Esophagus muscularis mucosa (tissue), 4 donors: ENCODE data around the gene SEC31A. TPM values are rescaled to one million over a fixed set of nuclear protein-coding genes. Genes with fewer than 3 reads are reported as not detected.

Experiments used
- DNase-seq: peaks from one replicate; pipeline ENCODE4 v3.0.0-alpha.2; 2017; ENCODE audit errors: extremely low spot score
- H3K27ac ChIP-seq, 4 donors: fragments of 200-600 bp; sonication (generic); replicated peaks in 1 of 4; 1 replicate in 3 of 4; 2 replicates in 1 of 4; pipeline ENCODE4 v1.5.1; 2016 to 2019; ENCODE audit warnings: mild to moderate bottlenecking in 1 of 4
- H3K27me3 ChIP-seq, 4 donors: fragments of 200-600 bp; sonication (generic); one replicate each; pipeline versions ENCODE4 v1.5.1 to v1.6.0; 2016 to 2019
- H3K36me3 ChIP-seq, 4 donors: fragments of 200-600 bp; sonication (generic); one replicate each; pipeline ENCODE4 v1.5.1; 2016 to 2019
- H3K4me1 ChIP-seq, 4 donors: fragments of 200-600 bp; sonication (generic); one replicate each; pipeline ENCODE4 v1.5.1; 2016 to 2019
- H3K4me3 ChIP-seq, 4 donors: fragments of 200-600 bp; sonication (generic); 1 replicate in 2 of 4; 2 replicates in 2 of 4; pipeline ENCODE4 v1.5.1; 2016 to 2019; ENCODE audit warnings: mild to moderate bottlenecking in 4 of 4, moderate library complexity in 1 of 4
- H3K9me3 ChIP-seq, 4 donors: fragments of 200-600 bp; sonication (generic); 1 replicate in 3 of 4; 2 replicates in 1 of 4; pipeline ENCODE4 v1.5.1; 2016 to 2019
- CTCF ChIP-seq, 3 experiments: fragments of 200-600 bp in 2 of 3; fragments of 450-650 bp in 1 of 3; sonication (generic) in 2 of 3; IDR thresholded peaks; one replicate each; pipeline ENCODE4 v1.5.1; 2017 to 2019; ENCODE audit warnings: antibody characterized with exemption in 3 of 3, mild to moderate bottlenecking in 2 of 3, moderate library complexity in 1 of 3
- EP300 ChIP-seq: sonication (generic); formaldehyde crosslinking; IDR thresholded peaks from one replicate; pipeline ENCODE4 v1.6.1; 2017; ENCODE audit warnings: antibody characterized with exemption
- POLR2A ChIP-seq: fragments of 450-650 bp; IDR thresholded peaks from one replicate; pipeline ENCODE4 v1.6.1; 2017; ENCODE audit warnings: antibody characterized with exemption, moderate library complexity, mild to moderate bottlenecking, low read depth
- POLR2AphosphoS5 ChIP-seq, 2 donors: sonication (generic); formaldehyde crosslinking; IDR thresholded peaks; one replicate each; pipeline ENCODE4 v1.6.1; 2017; ENCODE audit warnings: antibody characterized with exemption in 2 of 2
- WGBS: methylation state at CpG from one replicate; pipeline ENCODE4 v1.1.5; 2018; 5-methylcytosine and 5-hydroxymethylcytosine counted together
- intact Hi-C: fragments of 100-400 bp; cut with DNase I; formaldehyde crosslinking; loops from one replicate; pipeline ENCODE4 v1.15.1; 2023
- total RNA-seq, 4 donors: library from RNA; depleted of rRNA; stranded (reverse); fragments of >200 nt; gene quantifications; one replicate each; pipeline versions ENCODE4 v1.1.0 to v1.2.1, GENCODE V29; 2016

SEC31A gene
- total RNA-seq, 4 donors from 2014 or later: 117 to 146 (median 131) TPM

- Histone ChIP-seq H3K27ac (no peak overlapping the region), H3K36me3 (peaks cover 0 to 6% (median 0%) of the 10 kb centered on the region in 4 donors), H3K4me3 (no peak overlapping the region), H3K27me3 (no peaks in the 10 kb centered on the region), H3K4me1 (peaks cover 7 to 40% (median 25%) of the 10 kb centered on the region in 4 donors), H3K9me3 (no peaks in the 10 kb centered on the region)
- DNase-seq: no peak
- no peak for TF ChIP-seq CTCF (IDR thresholded peaks at IDR 0.05)
- TF ChIP-seq POLR2AphosphoS5 (IDR thresholded peaks at IDR 0.05): no peak
- no peak for TF ChIP-seq POLR2A
- no peak for TF ChIP-seq EP300
- intact Hi-C loops: no loop called here
- WGBS: 92% methylated on average over 5 of the region's 11 CpGs
Measured at GRCh38 chr4:82779032-82779431, 111.9 kb downstream of the SEC31A start.

GRCh38 chr4:82777857-82778525, 113.0 kb downstream of the SEC31A start:
- WGBS: 90% methylated on average over 5 of the region's 5 CpGs
- intact Hi-C loops: no loop called here
- Histone ChIP-seq H3K4me3 (no peak overlapping the region), H3K36me3 (peaks cover 0 to 6% (median 0%) of the 10 kb centered on the region in 4 donors), H3K27ac (no peak overlapping the region), H3K27me3 (no peaks in the 10 kb centered on the region), H3K9me3 (no peaks in the 10 kb centered on the region), H3K4me1 (peaks cover 7 to 40% (median 25%) of the 10 kb centered on the region in 4 donors)
- no peak for TF ChIP-seq POLR2A
- no peak for TF ChIP-seq EP300
- TF ChIP-seq CTCF (IDR thresholded peaks at IDR 0.05): no peak
- no peak for TF ChIP-seq POLR2AphosphoS5 (IDR thresholded peaks at IDR 0.05)
- no peak for DNase-seq

- Histone ChIP-seq H3K4me3 (no peak overlapping the region), H3K4me1 (peaks cover 7 to 33% (median 25%) of the 10 kb centered on the region in 4 donors), H3K9me3 (no peaks in the 10 kb centered on the region), H3K27ac (no peak overlapping the region), H3K27me3 (no peaks in the 10 kb centered on the region), H3K36me3 (peaks cover 0 to 6% (median 0%) of the 10 kb centered on the region in 4 donors)
- 78% methylated on average over 5 of the region's 5 CpGs for WGBS
- TF ChIP-seq CTCF (IDR thresholded peaks at IDR 0.05) (no peak), POLR2AphosphoS5 (IDR thresholded peaks at IDR 0.05) (no peak)
- intact Hi-C loops: no loop called here
- no peak for DNase-seq
Measured at GRCh38 chr4:82776925-82777542, 113.9 kb downstream of the SEC31A start.

GRCh38 chr4:82775243-82775642, 115.7 kb downstream of the SEC31A start:
- no peak for TF ChIP-seq EP300
- TF ChIP-seq CTCF (IDR thresholded peaks at IDR 0.05): no peak
- no peak for TF ChIP-seq POLR2AphosphoS5 (IDR thresholded peaks at IDR 0.05)
- no peak for TF ChIP-seq POLR2A

More at GRCh38 chr4:82775243-82775642, 115.7 kb downstream of the SEC31A start:
- Histone ChIP-seq H3K27me3 (no peaks in the 10 kb centered on the region), H3K27ac (no peak overlapping the region), H3K36me3 (peaks cover 0 to 6% (median 0%) of the 10 kb centered on the region in 4 donors), H3K9me3 (no peaks in the 10 kb centered on the region), H3K4me3 (no peak overlapping the region), H3K4me1 (peaks cover 0 to 21% (median 12%) of the 10 kb centered on the region in 4 donors)
- intact Hi-C loops: no loop called here
- 99% methylated on average over 5 of the region's 5 CpGs for WGBS
- DNase-seq: no peak
